GM19395 (cell line): Measurements from ENCODE around the gene PTPN22.

Experiments used
- ATAC-seq: cut with Tn5 transposase; IDR thresholded peaks from one replicate; pipeline ENCODE4 v1.9.1; 2021; ENCODE audit warnings: mild to moderate bottlenecking, moderate library complexity; ENCODE audit not compliant: unreplicated experiment

The PTPN22 gene

GRCh38 chr1:113871597-113872113, at the start of gene PTPN22:
Gene PTPN22 (minus strand): TSS chr1:113871712.
- ATAC-seq, result peak; percentile 88

- no peak for ATAC-seq
Observed at GRCh38 chr1:113918243-113918642, 46.7 kb upstream of the PTPN22 start.

- no peak for ATAC-seq
Observed at GRCh38 chr1:113917400-113918082, 46.0 kb upstream of the PTPN22 start.

- no peak for ATAC-seq
Observed at GRCh38 chr1:113916974-113917373, 45.5 kb upstream of the PTPN22 start.

- ATAC-seq, result no peak
Observed at GRCh38 chr1:113913887-113914664, 42.6 kb upstream of the PTPN22 start.

GRCh38 chr1:113913312-113913668, 41.8 kb upstream of the PTPN22 start:
- ATAC-seq, result no peak

GRCh38 chr1:113912594-113913311, 41.2 kb upstream of the PTPN22 start:
- ATAC-seq, result no peak

GRCh38 chr1:113905435-113905861, 33.9 kb upstream of the PTPN22 start:
- peak; percentile 5 for ATAC-seq

GRCh38 chr1:113904674-113905434, 33.3 kb upstream of the PTPN22 start, which contains the start of the genes AP4B1 and DCLRE1B:
Gene AP4B1 (minus strand): TSS chr1:113904799. CDS start chr1:113904717, 82 bp downstream.
Gene DCLRE1B (plus strand): TSS chr1:113905326. CDS start chr1:113905587, 261 bp downstream.
- ATAC-seq, result peak; percentile 90

GRCh38 chr1:113904293-113904673, 32.8 kb upstream of the PTPN22 start:
- peak; percentile 45 for ATAC-seq

- no peak for ATAC-seq
Observed at GRCh38 chr1:113903501-113904292, 32.2 kb upstream of the PTPN22 start.

- ATAC-seq, result no peak
Observed at GRCh38 chr1:113901191-113901590, 29.7 kb upstream of the PTPN22 start.

- ATAC-seq, result no peak
Observed at GRCh38 chr1:113899111-113899510, 27.6 kb upstream of the PTPN22 start.

- ATAC-seq, result no peak
Observed at GRCh38 chr1:113898241-113898814, 26.8 kb upstream of the PTPN22 start.

GRCh38 chr1:113895961-113896360, 24.4 kb upstream of the PTPN22 start:
- no peak for ATAC-seq

- no peak for ATAC-seq
Observed at GRCh38 chr1:113895098-113895497, 23.6 kb upstream of the PTPN22 start.

GRCh38 chr1:113893267-113893666, 21.8 kb upstream of the PTPN22 start:
- ATAC-seq, result no peak

- no peak for ATAC-seq
Observed at GRCh38 chr1:113891631-113892220, 20.2 kb upstream of the PTPN22 start.

- no peak for ATAC-seq
Observed at GRCh38 chr1:113890816-113891215, 19.3 kb upstream of the PTPN22 start.
